ENCODE results near the gene OSBPL9.
"Not testable (repeated sequence)": the region's sequence is repeated elsewhere in the genome, so short reads cannot be mapped to it uniquely, and the experiment has no call there.

OSBPL9 gene

GRCh38 chr1:51616903-51617708 lies at the start of gene OSBPL9:
Gene OSBPL9 (plus strand): TSS chr1:51617092. CDS start chr1:51617111, 19 bp downstream.
- peak; percentile 88 for DNase-seq

DNA sequence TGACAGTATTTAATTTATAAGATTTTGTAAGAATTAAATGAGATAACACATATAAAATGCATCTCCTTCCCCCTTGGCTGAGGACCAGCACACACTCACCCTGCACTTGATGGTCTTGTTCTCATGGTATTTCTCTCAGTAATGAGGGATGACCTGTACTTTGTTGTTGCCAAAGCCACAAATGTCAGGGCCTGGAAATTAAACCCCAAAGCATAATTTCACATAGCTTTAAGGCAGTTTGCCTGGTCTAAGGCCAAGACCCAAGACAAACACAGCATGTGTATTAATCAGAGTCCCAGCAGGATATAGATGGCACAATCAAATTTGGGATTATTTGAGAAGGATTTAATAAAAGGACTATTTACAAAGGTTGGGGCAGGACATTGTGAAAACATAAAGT lies 49.2 kb upstream of the OSBPL9 start:
- no peak for DNase-seq

- DNase-seq = no peak
Measured at GRCh38 chr1:51568231-51568935, 48.5 kb upstream of the OSBPL9 start.

- DNase-seq = peak; percentile 2
Measured at GRCh38 chr1:51569284-51570062, 47.4 kb upstream of the OSBPL9 start.

DNA sequence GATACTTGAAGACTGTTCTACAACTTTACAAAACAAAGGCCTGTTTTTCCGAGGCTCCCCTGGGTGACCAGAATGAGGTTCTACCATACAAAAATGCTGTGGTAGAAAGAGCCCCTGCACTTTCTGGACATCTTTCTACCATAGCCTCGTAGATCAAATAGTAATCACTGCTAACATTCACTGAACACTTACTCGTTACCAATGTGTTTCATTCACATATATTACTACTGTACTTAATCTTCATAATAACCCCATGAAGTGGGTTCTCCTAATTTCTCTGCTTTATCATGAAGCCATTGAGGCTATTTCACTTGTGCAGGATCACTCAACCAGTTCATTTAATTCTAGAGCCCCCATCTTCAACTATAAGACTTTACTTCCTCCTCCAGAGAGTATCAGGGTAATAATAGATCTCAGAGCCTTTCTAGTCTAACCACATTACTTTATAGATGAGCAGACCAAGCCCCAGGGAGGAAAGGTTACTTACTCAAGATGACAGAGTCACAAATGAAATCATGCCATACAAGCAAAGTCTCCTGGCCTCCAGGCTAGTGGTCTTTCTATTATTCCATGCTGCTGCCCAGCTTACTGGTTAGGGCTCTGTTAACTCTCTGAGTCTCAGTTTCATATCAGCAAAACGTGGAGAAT lies 46.7 kb upstream of the OSBPL9 start:
- no peak for DNase-seq

DNA sequence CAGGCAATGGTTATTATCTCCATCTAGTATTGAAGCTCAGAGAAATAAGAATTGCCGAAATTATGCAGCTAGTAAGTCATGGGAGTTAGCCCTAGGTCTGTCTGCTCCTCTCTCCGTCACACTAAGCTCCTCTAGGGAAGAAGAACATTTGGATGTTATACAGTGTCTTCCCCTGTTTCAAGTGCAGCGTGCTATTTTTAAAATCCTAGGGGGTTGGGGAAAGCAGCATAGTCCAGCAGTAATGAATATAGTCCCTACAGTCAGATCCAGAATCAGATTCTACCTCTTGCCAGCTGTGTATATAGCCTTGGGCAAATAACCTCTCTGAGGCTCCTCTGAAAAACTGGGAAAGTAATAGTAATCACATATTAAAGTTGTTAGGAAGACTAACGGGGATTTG lies 44.5 kb upstream of the OSBPL9 start:
- DNase-seq = no peak

GRCh38 chr1:51574796-51575195 lies 42.1 kb upstream of the OSBPL9 start:
- no peak for DNase-seq

GRCh38 chr1:51575406-51576084 lies 41.3 kb upstream of the OSBPL9 start:
- DNase-seq = no peak

DNA sequence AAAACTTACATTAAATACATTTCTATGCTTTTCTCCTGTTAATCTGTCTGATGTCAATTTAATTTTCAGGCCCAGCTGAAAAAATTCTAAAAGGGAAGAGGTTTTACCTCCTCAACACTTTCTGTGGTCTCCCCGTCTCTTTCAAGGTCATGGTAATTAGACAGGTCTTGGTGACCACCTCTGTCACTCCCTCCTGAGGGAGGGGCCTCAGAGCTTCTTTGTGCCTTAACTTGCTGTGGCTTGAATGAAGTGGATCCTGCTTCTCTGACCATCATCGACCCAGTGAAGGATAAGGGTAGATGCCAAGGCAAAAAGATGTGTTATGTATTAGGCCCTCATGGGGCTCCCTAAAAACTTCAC lies 40.8 kb upstream of the OSBPL9 start:
- no peak for DNase-seq

GRCh38 chr1:51576923-51577322 lies 40.0 kb upstream of the OSBPL9 start:
- DNase-seq = no peak

- no peak for DNase-seq
Measured at GRCh38 chr1:51578383-51579109, 38.3 kb upstream of the OSBPL9 start.

DNA sequence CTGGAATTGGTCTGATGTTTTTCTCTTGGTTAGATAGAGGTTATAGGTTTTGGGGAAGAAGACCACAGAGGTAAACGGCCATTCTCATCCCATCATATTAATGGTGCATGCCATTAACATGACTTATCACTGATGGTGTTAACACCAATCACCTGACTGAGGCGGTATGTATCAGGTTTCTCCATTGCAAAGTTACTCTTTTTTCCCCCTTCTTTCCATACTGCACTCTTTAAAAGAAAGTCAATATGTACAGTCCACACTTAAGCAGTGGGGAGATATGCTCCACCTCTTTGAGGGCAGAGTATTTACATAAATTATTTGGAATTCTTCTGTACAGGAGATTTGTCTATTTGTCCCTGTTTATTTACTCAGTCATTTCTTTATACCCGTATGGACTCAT lies 35.7 kb upstream of the OSBPL9 start:
- DNase-seq = no peak

GRCh38 chr1:51583532-51583931 lies 33.4 kb upstream of the OSBPL9 start:
- no peak for DNase-seq

- no peak for DNase-seq
Measured at GRCh38 chr1:51584021-51584420, 32.9 kb upstream of the OSBPL9 start.

DNA sequence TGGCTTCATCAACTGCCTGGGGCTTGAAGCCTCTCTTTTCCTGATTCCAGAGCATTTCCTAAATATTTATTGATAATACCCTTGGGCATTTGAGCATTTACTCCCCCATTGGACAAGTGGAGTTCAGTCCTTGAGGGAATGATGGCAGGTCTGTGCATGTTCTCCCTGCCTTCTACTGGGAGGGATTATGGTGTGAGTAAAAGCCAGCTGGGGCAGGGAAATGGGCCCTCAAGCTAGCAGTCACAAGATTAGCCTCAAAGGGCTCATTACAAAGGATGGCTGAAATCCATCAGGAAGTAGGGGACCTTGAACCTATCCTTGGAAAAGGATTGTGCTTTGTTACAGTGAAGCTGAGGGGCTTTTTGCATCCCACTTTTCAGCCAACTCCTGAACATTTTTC lies 24.2 kb upstream of the OSBPL9 start:
- no peak for DNase-seq

DNA sequence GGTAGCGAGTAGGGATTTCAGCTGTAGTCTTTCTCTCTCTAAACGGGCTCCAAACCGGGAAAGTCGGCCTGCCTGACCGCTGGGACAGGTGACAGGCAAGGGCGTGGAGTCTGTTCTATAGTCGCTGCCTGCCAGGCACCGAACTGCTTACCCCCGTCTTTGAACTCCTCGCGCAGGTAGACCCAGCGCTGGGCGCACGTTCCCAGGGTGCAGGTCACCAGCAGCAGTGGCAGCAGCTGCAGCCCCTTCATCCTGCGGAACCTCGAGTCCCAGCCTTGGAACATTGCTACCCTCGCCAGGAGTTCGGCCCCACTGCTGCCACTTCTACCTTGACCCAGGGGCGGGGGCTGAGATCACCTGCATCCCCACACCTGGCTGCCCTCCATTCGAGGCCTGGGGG lies 22.2 kb upstream of the OSBPL9 start:
- DNase-seq = no peak

DNA sequence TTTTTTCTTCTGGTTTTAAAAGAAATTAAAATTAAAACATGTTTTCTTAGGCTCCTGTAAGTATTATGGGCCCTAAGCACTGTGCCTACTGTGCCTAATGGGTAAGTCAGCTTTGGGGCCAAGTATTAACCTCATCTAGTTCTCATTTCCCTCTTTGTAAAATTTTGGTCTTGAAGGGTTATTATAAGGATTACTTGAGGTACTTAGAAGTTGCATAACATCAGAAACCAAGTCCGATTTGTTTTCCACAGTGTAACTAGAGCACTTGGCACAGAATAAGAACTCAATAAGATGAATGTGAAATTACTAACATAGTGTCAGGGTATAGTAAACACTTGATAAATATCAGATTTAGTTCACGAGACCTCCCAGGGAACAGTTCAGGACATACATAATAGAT lies 16.4 kb upstream of the OSBPL9 start:
- no peak for DNase-seq

DNA sequence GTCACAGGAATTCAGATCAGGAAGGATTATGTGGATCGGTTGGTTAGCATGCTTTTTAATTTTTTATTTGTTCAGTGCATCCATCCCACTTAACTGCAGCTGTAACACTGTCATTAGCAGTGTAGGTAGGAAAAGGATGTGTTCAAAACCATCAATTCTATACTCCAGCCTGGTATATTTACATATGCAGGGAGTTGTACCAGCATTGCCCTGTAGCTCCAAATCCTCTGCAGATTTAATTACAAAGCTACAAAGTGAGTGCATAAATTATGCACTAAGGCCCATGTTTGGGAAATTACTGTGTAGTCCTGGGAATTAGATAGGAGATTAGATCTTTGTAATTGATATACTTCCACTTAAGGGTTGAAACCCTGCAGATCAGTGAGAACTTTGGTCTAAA lies 15.9 kb upstream of the OSBPL9 start:
- DNase-seq = no peak

DNA sequence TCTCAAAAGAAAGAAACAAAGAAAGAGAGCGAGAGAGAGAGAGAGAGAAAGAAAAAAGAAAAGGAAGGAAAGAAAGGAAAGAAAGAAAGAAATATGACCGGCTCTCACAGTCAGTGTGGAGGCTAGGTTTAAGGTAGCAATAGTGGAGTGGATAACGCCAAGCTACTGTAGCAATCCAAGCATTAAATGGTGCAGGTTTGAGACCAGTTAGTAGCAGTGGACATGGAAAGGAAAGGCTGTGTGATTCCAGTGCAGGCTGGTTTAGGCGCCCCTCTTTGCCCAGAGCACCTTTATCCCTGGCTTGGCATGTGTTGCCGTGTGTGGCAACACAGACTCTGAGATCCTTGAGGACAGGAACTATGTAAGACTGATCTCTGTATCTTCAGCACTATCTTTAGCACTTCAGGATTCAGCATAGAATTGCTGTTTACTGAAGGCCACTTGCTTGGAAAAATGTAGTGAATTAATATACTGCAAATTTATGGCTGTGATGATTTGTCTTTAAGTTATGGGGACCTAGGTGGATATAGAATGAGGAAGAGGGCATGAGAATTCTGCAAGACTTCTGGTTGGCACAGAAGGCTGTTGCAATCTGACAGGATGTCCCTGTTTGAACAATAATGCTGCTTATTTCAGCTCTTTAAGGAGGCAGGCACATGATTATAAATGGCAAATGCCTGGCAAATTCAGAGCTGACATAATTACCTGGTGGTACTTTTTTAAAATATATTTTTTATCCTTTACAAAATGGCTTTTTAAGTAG lies 10.8 kb upstream of the OSBPL9 start:
- peak; percentile 7 for DNase-seq

DNA sequence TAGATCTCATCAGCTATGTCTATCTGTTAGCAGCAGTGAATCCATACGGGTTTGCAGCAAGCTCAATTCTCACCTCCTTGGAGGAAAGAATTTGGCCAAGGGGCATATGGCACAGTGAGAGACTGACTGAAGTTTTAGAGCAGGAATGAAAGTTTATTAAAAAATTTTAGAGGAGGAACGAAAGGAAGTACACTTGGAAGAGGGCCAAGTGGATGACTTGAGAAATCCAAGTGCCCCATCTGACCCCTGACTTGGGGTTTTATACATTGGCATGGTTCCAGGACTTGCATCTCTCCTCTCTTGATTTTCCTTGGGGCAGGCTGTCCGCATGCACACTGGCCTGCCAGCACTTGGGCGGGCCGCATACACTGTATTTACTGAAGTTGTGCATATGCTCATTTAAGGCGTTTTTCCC lies 9.2 kb upstream of the OSBPL9 start:
- DNase-seq = no peak

GRCh38 chr1:51610104-51610503 lies 6.8 kb upstream of the OSBPL9 start:
- DNase-seq = not testable (repeated sequence)
